Upper lobe of right lung (tissue), 1 donor: ENCODE data around the gene RBL1. TPM values are rescaled to one million over a fixed set of nuclear protein-coding genes. Genes with fewer than 3 reads are reported as not detected.

Experiments used
- ATAC-seq: fragments of 200-7000 bp; cut with Tn5 transposase; one replicate; pipeline ENCODE4 v1.9.1; 2020; ENCODE audit warnings: mild to moderate bottlenecking, moderate library complexity
- DNase-seq: peaks from one replicate; pipeline ENCODE4 v3.0.0-alpha.2; 2020
- H3K27ac ChIP-seq: fragments of 200-600 bp; one replicate; pipeline ENCODE4 v1.8.0; 2022
- H3K27me3 ChIP-seq: fragments of 200-600 bp; one replicate; pipeline ENCODE4 v1.8.0; 2022; ENCODE audit warnings: mild to moderate bottlenecking
- H3K36me3 ChIP-seq: fragments of 200-600 bp; one replicate; pipeline ENCODE4 v1.8.0; 2022
- H3K4me1 ChIP-seq: fragments of 200-600 bp; one replicate; pipeline ENCODE4 v1.8.0; 2022
- H3K4me3 ChIP-seq: fragments of 200-600 bp; one replicate; pipeline ENCODE4 v1.8.0; 2022; ENCODE audit warnings: mild to moderate bottlenecking
- H3K9me3 ChIP-seq: fragments of 200-600 bp; one replicate; pipeline ENCODE4 v1.8.0; 2022
- intact Hi-C: fragments of 100-400 bp; cut with DNase I; formaldehyde crosslinking; loops from one replicate; pipeline ENCODE4 v1.11.0; 2022
- total RNA-seq: library from RNA; stranded (reverse); fragmentation: NEBNext Ultra II Directional; extraction: Animal tissue kit (Norgen Biotek cat#: 25700); gene quantifications from one replicate; pipeline ENCODE4 v1.2.1, GENCODE V29; 2021
- TF ChIP-seq, protein P1 (sequence below): fragments of 200-600 bp; IDR thresholded peaks from one replicate; pipeline ENCODE4 v1.8.0; 2022; ENCODE audit warnings: antibody characterized with exemption
- donor health status: DM: no; HTN: yes; CAD: no; lungs with severe emphysema.

Gene RBL1
- total RNA-seq, 1 donor from 2014 or later: 5.7 TPM

GRCh38 chr20:36975099-36975818, 120.5 kb downstream of the RBL1 start:
- Histone ChIP-seq H3K27me3 (no peaks in the 10 kb centered on the region), H3K4me1 (no peaks in the 10 kb centered on the region), H3K27ac (no peak overlapping the region), H3K36me3 (no peaks in the 10 kb centered on the region), H3K9me3 (no peaks in the 10 kb centered on the region), H3K4me3 (no peak overlapping the region)
- intact Hi-C loops: no loop called here
- no peak for DNase-seq
- ATAC-seq: no peak
- TF ChIP-seq, protein P1, sequence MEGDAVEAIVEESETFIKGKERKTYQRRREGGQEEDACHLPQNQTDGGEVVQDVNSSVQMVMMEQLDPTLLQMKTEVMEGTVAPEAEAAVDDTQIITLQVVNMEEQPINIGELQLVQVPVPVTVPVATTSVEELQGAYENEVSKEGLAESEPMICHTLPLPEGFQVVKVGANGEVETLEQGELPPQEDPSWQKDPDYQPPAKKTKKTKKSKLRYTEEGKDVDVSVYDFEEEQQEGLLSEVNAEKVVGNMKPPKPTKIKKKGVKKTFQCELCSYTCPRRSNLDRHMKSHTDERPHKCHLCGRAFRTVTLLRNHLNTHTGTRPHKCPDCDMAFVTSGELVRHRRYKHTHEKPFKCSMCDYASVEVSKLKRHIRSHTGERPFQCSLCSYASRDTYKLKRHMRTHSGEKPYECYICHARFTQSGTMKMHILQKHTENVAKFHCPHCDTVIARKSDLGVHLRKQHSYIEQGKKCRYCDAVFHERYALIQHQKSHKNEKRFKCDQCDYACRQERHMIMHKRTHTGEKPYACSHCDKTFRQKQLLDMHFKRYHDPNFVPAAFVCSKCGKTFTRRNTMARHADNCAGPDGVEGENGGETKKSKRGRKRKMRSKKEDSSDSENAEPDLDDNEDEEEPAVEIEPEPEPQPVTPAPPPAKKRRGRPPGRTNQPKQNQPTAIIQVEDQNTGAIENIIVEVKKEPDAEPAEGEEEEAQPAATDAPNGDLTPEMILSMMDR: no peak

DNA sequence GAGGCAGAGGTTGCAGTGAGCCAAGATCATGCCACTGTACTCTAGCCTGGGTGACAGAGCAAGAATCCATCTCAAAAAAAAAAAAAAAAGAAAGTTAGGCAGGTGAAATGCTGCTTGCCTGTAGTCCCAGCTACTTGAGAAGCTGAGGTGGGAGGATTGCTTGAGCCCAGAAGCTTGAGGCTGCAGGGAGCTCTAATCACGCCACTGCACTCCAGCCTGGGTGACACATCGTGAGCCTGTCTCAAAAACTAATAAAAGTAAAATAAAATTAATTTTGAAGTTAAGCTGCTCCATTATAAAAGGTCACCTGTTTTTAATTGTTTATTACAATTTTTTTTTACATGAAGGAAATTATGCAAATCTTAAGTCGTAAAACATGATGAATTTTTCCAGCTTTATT, 121.1 kb downstream of the RBL1 start:
- Histone ChIP-seq H3K27ac (peak overlapping the region; percentile 24), H3K27me3 (no peaks in the 10 kb centered on the region), H3K4me1 (peaks cover under 1% of the 10 kb centered on the region), H3K4me3 (no peak overlapping the region), H3K9me3 (no peaks in the 10 kb centered on the region), H3K36me3 (no peaks in the 10 kb centered on the region)
- DNase-seq (no peak), ATAC-seq (no peak)
- intact Hi-C loops: no loop called here
- TF ChIP-seq, protein P1: no peak

GRCh38 chr20:36971103-36971502, 124.7 kb downstream of the RBL1 start:
- Histone ChIP-seq H3K4me1 (peaks cover 4% of the 10 kb centered on the region), H3K27me3 (no peaks in the 10 kb centered on the region), H3K27ac (no peak overlapping the region), H3K9me3 (no peaks in the 10 kb centered on the region), H3K4me3 (no peak overlapping the region), H3K36me3 (no peaks in the 10 kb centered on the region)
- no peak for DNase-seq
- intact Hi-C loops: no loop called here
- no peak for ATAC-seq
- TF ChIP-seq, protein P1: no peak

- Histone ChIP-seq H3K9me3 (no peaks in the 10 kb centered on the region), H3K27me3 (no peaks in the 10 kb centered on the region), H3K27ac (peak overlapping the region; percentile 45), H3K36me3 (no peaks in the 10 kb centered on the region), H3K4me1 (peaks cover 4% of the 10 kb centered on the region), H3K4me3 (no peak overlapping the region)
- ATAC-seq: peak; percentile 59
- intact Hi-C loops: no loop called here
- no peak for DNase-seq
- TF ChIP-seq, protein P1: no peak
Observed at GRCh38 chr20:36969478-36970186, 126.2 kb downstream of the RBL1 start.

DNA sequence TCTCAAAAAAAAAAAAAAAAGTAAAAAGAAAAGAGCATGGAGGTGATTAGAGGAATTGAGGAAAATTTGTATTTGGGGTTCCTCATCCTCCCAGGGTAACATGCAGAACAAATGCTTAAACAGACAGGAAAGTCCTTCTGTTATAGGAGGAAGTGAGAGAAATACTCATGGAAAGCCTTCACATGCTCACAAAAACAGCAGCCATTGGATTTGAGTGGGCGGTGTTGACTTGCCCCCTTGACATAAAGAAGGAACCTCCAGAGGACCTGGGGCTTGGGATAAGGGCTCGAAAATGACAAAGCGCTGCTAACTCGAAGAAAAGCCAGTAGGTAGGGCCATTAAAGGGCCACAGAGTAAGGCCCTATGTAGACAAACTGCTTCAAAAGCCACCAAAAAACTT, 126.7 kb downstream of the RBL1 start:
- H3K36me3 ChIP-seq: no peaks in the 10 kb centered on the region
- H3K27ac ChIP-seq: peak overlapping the region; percentile 45
- ATAC-seq (peak; percentile 74), DNase-seq (no peak)
- H3K4me1 ChIP-seq: peaks cover 4% of the 10 kb centered on the region
- no peaks in the 10 kb centered on the region for H3K27me3 ChIP-seq
- intact Hi-C loops: no loop called here
- TF ChIP-seq, protein P1: no peak
- H3K9me3 ChIP-seq: no peaks in the 10 kb centered on the region
- H3K4me3 ChIP-seq: no peak overlapping the region
